Lower leg skin (tissue), 4 donors: ENCODE measurements around the gene PWWP2A. TPM values are rescaled to one million over a fixed set of nuclear protein-coding genes. Genes with fewer than 3 reads are reported as not detected.

Source experiments
- DNase-seq, 2 donors: peaks; one replicate each; pipeline ENCODE4 v3.0.0-alpha.2; 2019; ENCODE audit warnings: low spot score in 2 of 2
- H3K4me3 ChIP-seq: fragments of 200-600 bp; sonication (generic); 2 replicates; pipeline ENCODE4 v1.5.1; 2017; ENCODE audit warnings: mild to moderate bottlenecking, low read depth; ENCODE audit not compliant: poor library complexity, severe bottlenecking
- CTCF ChIP-seq, 3 donors: fragments of 450-650 bp; IDR thresholded peaks; one replicate each; pipeline ENCODE4 v1.5.1; 2016; ENCODE audit warnings: antibody characterized with exemption in 3 of 3, mild to moderate bottlenecking in 3 of 3, moderate library complexity in 2 of 3
- POLR2A ChIP-seq, 2 donors: fragments of 450-650 bp; IDR thresholded peaks; one replicate each; pipeline ENCODE4 v1.6.1; 2016 to 2017; ENCODE audit warnings: antibody characterized with exemption in 2 of 2, mild to moderate bottlenecking in 1 of 2, moderate library complexity in 1 of 2
- WGBS, 2 donors: methylation state at CpG; one replicate each; pipeline ENCODE4 v1.1.5; 2018; 5-methylcytosine and 5-hydroxymethylcytosine counted together
- intact Hi-C: fragments of 100-400 bp; cut with DNase I; formaldehyde crosslinking; loops from one replicate; pipeline ENCODE4 v1.15.0; 2023; ENCODE audit warnings: low total_unique reads
- total RNA-seq, 4 donors: library from RNA; depleted of rRNA; stranded (reverse); fragments of >200 nt; gene quantifications; one replicate each; pipeline ENCODE4 v1.1.0, GENCODE V29; 2016

The PWWP2A gene
- total RNA-seq, 4 donors from 2014 or later: 43.3 to 46.9 (median 46.4) TPM

GRCh38 chr5:160097991-160098390 lies 21.3 kb downstream of the PWWP2A start:
- DNase-seq: no peak
- TF ChIP-seq CTCF (IDR thresholded peaks at IDR 0.05): no peak
- no peak for TF ChIP-seq POLR2A (IDR thresholded peaks at IDR 0.05)
- intact Hi-C loops: no loop called here
- no peak overlapping the region for H3K4me3 ChIP-seq
- 81 to 85% methylated on average over 4 of the region's 4 CpGs for WGBS, 2 donors

GRCh38 chr5:160096178-160096577 lies 23.1 kb downstream of the PWWP2A start:
- no peak for DNase-seq
- WGBS, 2 donors: 95 to 100% methylated on average over 2 of the region's 2 CpGs
- TF ChIP-seq POLR2A (IDR thresholded peaks at IDR 0.05) (no peak), CTCF (IDR thresholded peaks at IDR 0.05) (no peak)
- intact Hi-C loops: no loop called here
- H3K4me3 ChIP-seq: no peak overlapping the region

GRCh38 chr5:160092960-160093707 lies 26.1 kb downstream of the PWWP2A start:
- no peak for DNase-seq
- intact Hi-C loops: no loop called here
- WGBS, 2 donors: 92 to 93% methylated on average over 11 of the region's 11 CpGs
- no peak for TF ChIP-seq CTCF (IDR thresholded peaks at IDR 0.05)
- TF ChIP-seq POLR2A (IDR thresholded peaks at IDR 0.05): no peak
- no peak overlapping the region for H3K4me3 ChIP-seq

- intact Hi-C loops: no loop called here
- DNase-seq: no peak
- 85 to 89% methylated on average over 7 of the region's 7 CpGs for WGBS, 2 donors
- no peak overlapping the region for H3K4me3 ChIP-seq
- TF ChIP-seq CTCF (IDR thresholded peaks at IDR 0.05) (no peak), POLR2A (IDR thresholded peaks at IDR 0.05) (no peak)
Observed at GRCh38 chr5:160092514-160092913, 26.7 kb downstream of the PWWP2A start.

- no peak overlapping the region for H3K4me3 ChIP-seq
- intact Hi-C loops: no loop called here
- 69 to 87% methylated on average over 1 of the region's 1 CpG for WGBS, 2 donors
- DNase-seq: no peak
- TF ChIP-seq POLR2A (IDR thresholded peaks at IDR 0.05) (no peak), CTCF (IDR thresholded peaks at IDR 0.05) (no peak)
Observed at GRCh38 chr5:160090059-160090458, 29.2 kb downstream of the PWWP2A start.

GRCh38 chr5:160089531-160089930 lies 29.7 kb downstream of the PWWP2A start:
- intact Hi-C loops: no loop called here
- WGBS, 2 donors: 91% methylated on average over 2 of the region's 2 CpGs
- no peak for DNase-seq

More at GRCh38 chr5:160089531-160089930, 29.7 kb downstream of the PWWP2A start:
- TF ChIP-seq POLR2A (IDR thresholded peaks at IDR 0.05): no peak
- TF ChIP-seq CTCF (IDR thresholded peaks at IDR 0.05): no peak
- no peak overlapping the region for H3K4me3 ChIP-seq
